GM21515 (cell line): Measurements from ENCODE around the gene MMP15.
"Not testable (repeated sequence)": the region's sequence is repeated elsewhere in the genome, so short reads cannot be mapped to it uniquely, and the experiment has no call there.

Experiments used
- ATAC-seq: cut with Tn5 transposase; IDR thresholded peaks from one replicate; pipeline ENCODE4 v1.9.1; 2021; ENCODE audit not compliant: unreplicated experiment

MMP15 gene

GRCh38 chr16:58025351-58026138 lies at the start of gene MMP15:
Gene MMP15, plus strand, starts transcription at chr16:58025754. Its CDS starts 597 bp downstream, at chr16:58026351.
- peak; percentile 60 for ATAC-seq

- no peak for ATAC-seq
Measured at GRCh38 chr16:57976331-57976796, 49.2 kb upstream of the MMP15 start.

GRCh38 chr16:57977418-57978069 lies 48.0 kb upstream of the MMP15 start:
- no peak for ATAC-seq

GRCh38 chr16:57978070-57978465 lies 47.5 kb upstream of the MMP15 start:
- not testable (repeated sequence) for ATAC-seq

- no peak for ATAC-seq
Measured at GRCh38 chr16:57979006-57979585, 46.5 kb upstream of the MMP15 start.

- ATAC-seq = no peak
Measured at GRCh38 chr16:57981636-57982035, 43.9 kb upstream of the MMP15 start.

- ATAC-seq = no peak
Measured at GRCh38 chr16:57982385-57982784, 43.2 kb upstream of the MMP15 start.

GRCh38 chr16:57984443-57985203 lies 40.9 kb upstream of the MMP15 start:
- no peak for ATAC-seq

- ATAC-seq = no peak
Measured at GRCh38 chr16:57985204-57986181, 40.1 kb upstream of the MMP15 start.

- ATAC-seq = no peak
Measured at GRCh38 chr16:57986196-57986595, 39.4 kb upstream of the MMP15 start.

GRCh38 chr16:57987441-57988177 lies 37.9 kb upstream of the MMP15 start:
- no peak for ATAC-seq

- no peak for ATAC-seq
Measured at GRCh38 chr16:57988929-57989328, 36.6 kb upstream of the MMP15 start.

GRCh38 chr16:57991551-57992059 lies 33.9 kb upstream of the MMP15 start:
- no peak for ATAC-seq

- no peak for ATAC-seq
Measured at GRCh38 chr16:57992084-57992483, 33.5 kb upstream of the MMP15 start.

GRCh38 chr16:57993438-57993837 lies 32.1 kb upstream of the MMP15 start:
- ATAC-seq = no peak

- no peak for ATAC-seq
Measured at GRCh38 chr16:57993897-57994296, 31.7 kb upstream of the MMP15 start.

- no peak for ATAC-seq
Measured at GRCh38 chr16:57994361-57994760, 31.2 kb upstream of the MMP15 start.

- no peak for ATAC-seq
Measured at GRCh38 chr16:57994778-57995177, 30.8 kb upstream of the MMP15 start.

GRCh38 chr16:57995721-57996405 lies 29.7 kb upstream of the MMP15 start:
- ATAC-seq = no peak
